Activated naive CD4-positive, alpha-beta T cell (primary cell): Measurements from ENCODE around the gene TK1.
"Not testable (repeated sequence)": the region's sequence is repeated elsewhere in the genome, so short reads cannot be mapped to it uniquely, and the experiment has no call there.

ENCODE experiments used
- DNase-seq, 4 experiments: peaks; one replicate each; lab custom pipeline; 2025; lab: John Stamatoyannopoulos, UW

TK1 gene

DNA sequence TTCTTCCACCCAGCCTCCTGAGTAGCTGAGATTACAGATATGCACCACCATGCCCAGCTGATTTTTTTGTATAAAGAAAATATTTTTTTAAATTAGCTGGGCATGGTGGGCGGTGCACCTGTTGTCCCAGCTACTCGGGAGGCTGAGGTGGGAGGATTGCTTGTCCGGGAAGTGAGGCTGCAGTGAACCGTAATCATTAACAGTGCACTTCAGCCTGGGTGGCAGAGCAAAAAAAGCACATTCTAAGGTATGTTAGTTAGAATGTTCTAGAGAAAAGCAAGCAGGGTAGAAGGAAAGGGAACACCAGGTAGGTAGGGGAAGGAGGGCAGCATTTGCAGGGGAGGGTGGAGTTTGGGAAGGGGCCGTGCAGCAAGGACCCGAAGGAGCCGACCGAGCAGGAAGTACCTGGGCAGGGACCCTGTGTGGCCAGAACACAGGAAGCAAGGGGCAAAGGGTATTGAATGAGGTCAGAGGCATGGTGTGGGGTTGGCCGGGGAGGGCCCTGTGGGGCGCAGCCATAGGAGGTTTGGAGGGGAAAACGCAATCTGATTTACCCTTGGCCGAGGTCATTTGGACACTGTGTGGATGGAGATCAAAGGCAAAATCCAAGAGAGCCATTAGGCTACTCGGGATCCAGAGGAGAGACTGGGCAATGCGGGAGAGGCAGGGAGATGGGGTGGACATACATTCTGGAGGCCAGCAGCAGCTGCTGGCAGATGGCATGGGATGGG, 38.4 kb downstream of the TK1 start:
- no peak for DNase-seq

DNA sequence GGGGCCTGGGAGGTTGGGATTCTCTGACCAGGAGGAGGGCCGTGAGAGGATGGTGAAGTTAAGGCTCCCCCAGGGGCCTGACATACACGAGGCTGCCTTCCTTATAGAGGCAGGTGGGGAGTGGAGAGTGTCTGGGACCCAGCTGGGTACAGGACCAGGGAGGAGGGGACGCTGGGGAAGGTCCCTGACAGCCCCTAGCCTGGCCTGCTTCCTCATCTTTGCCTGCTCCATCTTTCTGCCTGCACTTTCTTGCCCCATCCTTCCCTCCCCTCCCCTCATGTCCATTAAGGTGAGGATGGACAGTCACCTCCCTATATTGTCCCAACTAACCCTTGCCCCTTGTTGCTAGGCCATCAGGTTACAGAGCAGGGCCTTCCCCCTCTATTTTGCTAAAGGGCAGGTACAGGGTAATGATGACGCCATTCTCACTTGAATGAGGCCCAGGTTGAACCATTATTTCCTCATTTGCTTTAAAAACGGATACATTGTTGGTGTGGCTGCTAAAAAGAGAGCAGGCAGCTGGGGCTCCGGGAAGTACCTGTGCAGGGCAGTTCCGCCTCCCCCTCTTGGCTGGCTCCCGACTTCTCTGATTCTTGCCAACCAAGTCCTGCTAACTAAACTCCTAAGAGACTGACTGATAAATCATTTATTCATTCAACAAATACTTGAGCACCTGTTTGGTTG, 39.4 kb downstream of the TK1 start:
- DNase-seq, result no peak

DNA sequence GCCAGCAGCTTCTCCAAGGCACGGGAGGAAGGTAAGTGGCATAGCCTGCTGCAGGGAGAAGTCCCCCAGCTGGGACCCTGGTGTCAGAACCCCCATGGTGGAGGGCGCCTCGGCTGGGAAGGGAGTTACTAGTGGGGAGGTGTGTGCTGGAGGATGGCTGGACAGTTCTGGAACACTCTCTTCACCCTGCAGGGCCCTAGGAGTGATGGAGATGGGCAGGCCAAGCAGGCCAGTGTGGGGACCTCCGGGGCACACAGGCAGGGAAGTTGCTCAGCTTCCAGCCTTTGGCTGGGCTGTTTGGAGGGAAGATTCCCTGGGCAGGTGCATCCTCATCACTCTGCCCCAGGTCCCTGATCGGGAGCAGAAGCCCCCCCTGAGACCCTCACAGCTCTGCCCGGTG, 40.0 kb downstream of the TK1 start:
- no peak for DNase-seq

DNA sequence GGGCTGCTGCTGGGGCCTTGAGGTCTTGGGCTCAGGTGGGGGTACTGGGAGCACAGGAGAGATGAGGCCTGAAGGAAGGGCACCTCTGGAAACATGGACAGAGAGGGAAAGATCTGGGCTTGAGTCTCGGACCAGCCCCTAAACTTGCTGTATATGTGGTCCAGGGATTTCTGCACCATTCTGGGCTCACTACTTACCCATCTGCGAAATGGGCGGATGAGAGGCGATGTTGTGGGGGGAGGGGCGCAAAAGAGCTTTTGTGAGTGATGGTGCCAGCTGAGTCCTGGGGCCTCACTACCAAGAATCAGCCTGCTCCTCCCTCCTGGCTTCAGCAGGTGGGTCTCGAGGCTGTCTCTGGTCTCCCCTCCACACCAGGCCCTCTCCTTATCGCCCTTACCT, 40.4 kb downstream of the TK1 start:
- no peak for DNase-seq

DNA sequence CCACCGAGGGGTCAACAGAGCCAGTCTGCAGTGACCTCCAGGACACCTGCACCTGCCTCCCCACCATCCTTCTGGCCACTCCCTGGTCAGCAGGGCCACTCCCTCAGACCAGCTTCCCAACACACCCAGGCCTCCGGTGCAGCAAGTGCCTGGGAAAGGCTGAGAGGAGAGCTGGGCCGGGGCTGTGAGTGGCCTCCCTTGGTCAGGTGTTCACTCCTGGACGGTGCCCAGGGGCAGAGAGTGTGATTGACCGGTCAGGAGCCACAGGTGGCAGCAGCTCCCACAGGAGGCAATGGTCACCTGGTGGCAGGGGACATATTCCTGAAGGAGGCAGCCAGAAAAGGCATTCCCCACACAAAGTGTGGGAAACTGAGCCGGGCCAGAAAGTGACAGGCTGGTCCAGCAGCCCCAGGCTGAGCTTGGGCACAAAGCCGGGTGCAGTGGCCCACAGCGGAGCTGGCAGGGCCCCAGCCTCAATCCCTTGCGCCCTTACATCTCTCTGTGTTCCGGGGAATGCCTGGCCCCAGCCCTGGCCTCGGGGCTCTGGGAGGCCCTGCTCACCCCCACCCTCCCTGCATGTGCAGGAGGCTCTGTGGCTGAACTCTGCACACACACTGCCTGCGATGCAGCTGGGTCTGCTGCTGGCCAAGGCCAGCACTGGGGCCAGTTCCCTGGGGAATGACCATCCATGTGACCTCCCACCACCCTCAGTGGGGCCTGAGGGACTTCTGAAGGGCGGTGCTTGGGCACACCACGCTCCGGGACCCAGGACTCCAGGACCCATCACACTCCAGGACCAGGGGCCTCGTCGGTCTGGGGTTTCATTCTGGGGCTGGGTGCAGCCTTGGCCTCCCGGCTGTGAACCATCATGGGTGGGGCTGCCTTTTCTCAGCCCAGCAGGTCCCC, 41.9 kb downstream of the TK1 start:
- no peak for DNase-seq

DNA sequence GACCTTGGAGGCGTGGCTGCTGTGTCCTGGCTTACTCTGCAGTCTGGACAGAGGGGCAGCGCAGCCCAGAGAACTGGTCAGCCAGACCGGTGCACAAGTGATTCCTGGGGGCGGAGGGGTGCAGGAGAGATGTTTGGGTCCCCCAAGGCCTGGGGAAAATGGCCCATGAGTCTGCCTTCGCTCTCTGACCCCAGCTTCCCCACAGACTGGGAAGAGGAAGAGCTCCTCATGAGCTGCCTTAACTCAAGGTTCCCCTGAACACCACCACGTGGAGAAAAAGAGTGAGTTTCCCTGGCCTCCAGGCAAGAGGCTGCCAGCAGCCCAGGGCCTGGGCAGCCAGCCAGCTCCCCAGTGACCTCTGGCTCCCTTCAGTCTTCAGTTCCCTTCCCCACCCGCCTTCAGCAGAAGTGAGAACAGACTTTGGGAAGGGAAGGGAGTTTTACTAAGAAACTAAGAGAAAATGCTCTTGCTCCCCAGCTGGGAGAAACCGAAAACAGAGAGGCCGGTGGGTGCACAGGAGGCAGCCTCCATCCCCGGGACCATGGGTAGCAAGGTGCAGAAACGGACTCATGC, 42.6 kb downstream of the TK1 start:
- DNase-seq, result no peak

DNA sequence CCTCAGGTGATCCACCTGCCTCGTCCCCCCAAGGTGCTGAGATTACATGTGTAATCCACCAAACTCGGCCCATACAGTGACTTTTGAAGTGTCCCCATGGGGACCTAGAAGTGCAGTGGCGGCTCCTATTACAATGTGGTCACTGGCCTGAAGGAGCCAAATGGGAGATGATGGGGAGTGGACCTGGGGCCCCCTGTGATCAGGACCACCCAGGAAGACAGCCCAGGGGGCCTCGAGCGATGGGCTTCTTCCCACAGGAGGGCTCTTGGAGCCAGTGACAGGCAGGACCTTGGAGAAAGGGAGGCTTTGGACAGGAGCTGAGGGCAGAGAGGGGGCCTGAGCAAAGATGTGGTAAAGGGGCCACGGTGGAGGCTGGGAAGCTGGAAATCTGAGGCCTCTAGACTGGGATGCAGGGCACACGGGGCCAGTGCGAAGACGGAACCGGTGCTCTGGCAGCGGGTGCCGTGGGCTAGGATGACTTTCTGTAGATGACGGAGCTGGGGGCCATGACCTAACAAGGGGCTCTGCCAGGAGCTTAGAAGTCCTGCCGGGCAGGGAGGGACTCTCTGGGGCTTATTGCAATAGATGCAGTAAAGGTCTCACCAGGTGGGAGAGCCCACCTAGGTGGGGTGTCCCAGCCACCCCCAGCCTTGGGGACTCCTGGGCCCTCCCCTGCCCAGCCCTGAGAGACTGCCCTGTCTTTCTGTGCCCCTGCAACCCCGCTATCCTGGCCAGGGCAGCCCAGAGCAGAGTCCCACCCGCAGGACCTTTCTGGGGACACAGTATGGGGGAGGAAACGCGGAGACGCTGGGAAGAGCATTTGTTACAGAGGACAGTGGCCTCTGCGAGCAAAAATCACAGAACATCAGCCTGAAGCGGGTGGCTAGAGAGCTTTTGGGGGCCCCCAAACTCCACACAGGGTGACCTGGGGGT, 43.4 kb downstream of the TK1 start:
- no peak for DNase-seq

DNA sequence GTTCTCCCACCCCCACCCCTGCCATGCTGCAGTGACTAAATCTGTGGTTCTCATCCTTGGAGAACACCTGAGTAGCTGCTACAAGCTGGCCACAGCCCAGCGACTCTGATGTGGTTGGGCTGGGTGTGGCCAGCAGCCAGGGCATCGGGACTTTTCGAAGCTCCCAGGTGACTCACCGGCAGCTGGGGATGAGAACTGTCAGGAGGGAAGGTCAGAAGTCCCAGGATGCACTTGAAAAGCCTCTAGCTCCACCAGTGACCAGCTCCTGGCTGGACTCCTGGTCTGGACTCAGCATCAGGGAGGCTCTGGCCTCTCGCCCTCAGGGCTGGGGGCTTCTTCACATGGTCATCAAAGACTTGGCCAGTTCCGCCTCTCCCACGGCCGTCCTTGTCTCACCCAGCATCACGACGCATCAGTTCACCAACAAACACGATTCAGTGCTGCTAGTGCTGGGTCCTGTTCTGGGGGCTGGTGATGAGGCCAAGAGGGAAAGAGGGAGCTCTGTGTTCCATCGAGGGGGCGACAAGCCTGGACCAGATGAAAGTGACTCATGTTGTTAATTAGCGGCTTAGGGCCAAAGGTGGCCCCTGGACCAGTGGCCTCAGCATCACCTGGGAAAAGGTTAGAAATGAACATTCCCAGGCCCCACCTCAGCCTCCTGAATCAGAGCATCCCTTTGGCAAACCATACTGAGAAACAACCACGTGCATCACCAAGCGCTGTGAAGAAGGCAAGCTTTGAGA, 44.6 kb downstream of the TK1 start:
- no peak for DNase-seq

DNA sequence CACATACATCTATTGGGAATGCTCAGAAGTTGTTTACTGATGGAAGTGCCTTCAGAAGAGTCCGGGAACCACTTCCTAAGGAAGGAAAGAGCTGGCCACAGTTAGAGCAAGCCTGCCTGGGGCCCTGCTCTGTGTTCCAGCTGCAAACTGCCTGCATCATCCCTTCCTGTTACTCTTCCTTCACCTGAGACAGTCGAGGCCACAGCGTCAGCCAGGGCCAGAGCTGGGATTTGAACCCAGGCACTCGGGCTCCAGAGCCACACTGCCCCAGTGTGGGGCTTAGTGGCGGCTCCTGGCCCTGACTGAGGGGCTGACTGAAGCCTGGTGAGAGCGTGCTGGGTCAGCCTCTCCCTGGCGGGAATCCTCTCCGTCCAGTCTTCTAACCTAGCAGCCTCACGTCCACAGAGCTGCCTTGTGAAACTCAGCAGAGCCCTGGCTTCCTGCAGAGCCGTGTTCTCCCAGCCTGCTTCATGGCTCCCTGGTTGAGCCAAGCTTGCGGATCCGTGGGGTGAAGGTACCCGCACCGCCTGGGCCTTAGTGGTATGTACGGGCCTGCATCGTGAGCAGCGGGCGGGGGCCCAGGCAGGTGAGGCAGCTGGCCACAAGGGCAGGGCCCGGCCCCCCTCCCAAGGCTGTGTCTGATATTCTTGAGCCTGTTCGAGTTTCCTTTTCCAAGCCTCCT, 45.3 kb downstream of the TK1 start:
- DNase-seq, result no peak

DNA sequence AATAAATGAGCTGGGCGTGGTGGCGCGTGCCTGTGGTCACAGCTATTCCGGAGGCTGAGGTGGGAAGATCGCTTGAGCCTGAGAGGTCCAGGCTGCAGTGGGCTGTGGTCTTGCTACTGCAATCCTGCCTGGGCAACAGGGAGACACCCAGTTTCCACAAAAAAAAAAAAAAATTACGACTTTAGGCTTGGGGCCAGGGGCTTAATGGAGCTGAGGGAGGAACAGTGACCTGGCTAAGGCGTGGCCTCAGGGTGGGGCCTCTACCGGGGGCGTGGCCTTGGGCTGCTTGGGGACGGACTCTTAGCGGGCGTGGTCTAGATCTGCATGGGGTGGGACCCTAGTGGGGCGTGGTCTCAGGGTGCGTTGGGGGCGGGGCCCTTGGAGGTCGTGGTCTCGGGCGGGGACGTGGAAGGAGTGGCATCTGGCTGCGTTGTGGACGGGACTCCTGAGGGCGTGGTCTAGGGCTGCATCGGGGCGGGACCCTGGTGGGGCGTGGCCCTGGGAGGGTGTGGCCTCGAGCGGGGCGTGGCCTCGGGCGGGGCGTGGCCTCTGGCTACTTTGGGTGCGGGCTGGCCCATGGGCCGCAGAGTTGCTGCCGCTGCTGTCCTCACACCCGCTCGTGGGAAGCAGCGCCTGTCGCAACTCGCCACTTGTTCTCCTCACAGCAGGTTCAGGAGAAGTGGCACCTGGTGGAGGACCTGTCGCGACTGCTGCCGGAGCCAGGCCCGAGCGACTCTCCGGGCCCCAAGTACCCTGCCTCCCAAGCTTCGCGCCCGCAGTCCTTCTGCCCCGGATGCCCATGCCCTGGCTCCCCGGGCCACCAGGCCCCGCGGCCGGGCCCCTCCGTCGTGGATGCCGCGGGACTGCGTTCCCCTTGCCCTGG, 46.4 kb downstream of the TK1 start:
- peak; percentile 74 to 87 (median 83) for DNase-seq

DNA sequence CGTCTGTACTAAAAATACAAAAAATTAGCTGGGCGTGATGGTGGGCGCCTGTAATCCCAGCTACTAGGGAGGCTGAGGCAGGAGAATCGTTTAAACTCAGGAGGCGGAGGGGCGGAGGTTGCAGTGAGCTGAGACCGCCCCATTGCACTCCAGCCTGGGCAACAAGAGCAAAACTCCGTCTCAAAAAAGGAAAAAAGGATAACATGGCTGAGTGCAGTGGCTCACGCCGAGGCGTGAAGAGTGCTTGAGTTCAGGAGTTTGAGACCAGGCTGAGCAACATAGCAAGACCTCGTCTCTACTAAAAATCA, 47.0 kb downstream of the TK1 start:
- DNase-seq, result not testable (repeated sequence)

DNA sequence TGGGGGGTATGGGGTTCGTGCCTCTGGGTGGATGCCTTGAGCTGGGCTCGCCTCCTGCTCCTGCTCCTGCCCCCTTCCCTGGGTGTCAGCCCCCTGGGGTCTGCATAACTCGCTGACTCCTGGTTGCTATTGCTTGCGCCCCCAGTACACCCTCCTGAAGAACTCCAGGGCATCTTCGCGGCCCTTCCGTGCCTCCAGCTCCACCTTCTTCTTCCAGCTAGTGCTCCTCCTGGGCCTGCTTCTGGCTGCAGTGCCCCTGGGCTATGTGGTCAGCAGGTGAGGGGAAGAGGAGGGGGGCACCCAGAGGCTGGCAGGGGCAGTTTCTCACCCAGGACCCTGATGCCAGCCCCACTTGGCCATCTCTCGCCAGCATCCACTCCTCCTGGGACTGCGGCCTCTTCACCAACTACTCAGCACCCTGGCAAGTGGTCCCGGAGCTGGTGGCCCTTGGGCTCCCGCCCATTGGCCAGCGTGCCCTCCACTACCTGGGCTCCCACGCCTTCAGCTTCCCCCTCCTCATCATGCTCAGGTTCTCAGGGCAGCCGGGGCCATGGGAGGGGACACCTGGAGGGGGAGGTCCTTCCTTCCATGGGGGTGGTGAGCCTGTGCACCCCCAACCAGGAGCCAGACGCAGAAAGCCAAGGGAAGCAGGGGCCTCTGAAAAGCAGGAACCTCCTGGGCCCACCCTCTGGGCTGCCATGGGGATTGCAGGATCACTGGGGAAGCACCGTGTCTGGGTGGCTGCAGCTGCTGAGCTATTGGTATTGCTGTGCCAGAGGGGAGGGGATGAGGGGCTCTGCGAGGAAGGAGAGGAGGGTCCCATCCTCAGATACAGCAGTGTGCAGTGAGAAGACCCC, 48.4 kb downstream of the TK1 start:
- DNase-seq, result no peak

DNA sequence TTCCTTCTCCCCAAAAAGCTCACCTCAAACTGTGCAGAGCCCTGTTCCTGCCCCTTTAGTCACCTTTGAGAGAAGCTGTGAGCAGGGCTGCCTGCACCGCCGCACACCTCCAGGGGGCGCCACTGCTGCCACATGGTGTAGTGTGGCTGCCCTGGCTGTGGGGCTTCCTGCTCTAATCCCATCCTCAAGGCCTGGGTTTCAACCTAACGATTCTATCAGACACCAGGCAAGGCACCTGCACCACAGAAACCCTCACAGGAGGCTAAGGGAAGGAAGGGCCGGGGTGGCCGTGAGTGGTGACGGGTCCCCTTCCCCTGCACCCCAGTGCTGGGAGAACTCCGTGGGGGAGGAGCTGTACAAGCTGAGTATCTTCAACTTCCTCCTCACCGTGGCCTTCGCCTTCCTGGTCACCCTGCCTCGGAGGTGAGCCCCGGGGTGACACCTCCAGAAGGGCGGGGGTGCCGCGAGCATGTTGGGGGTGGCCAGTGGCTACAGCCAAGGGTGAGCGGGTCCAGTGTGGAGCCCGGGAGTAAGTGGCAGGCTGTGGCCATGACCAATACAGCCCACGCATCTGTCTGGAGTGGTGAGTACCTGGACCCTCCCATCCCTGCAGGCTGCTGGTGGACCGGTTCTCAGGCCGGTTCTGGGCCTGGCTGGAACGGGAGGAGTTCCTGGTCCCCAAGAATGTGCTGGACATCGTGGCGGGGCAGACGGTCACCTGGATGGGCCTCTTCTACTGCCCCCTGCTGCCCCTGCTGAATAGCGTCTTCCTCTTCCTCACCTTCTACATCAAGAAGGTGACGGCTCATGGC, 49.3 kb downstream of the TK1 start:
- DNase-seq, result peak in 2 of 4 experiments; percentile 31 to 54

DNA sequence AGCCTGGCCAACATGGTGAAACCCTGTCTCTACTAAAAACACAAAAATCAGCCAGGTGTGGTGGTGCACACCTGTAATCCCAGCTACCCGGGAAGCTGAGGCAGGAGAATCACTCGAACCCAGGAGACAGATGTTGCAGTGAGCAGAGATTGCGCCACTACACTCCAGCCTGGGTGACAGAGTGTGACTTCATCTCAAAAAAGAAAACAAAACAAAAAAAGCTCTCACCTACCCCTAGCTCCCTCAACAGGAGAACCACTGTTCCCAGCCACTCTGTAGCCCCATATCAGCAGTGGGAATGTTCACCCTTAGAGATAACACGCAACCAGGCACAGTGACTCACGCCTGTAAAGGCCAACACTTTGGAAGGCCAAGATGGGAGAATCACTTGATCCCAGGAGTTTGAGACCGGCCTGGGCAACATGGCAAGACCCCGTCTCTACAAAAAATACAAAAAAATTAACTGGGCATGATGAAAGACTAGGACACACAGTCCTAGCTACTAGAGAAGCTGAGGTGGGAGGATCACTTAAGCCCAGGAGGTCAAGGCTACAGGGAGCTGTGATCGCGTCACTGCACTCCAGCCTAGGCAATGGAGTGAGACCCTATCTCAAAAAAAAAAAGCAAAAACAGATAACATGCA, 50.9 kb downstream of the TK1 start:
- no peak for DNase-seq

DNA sequence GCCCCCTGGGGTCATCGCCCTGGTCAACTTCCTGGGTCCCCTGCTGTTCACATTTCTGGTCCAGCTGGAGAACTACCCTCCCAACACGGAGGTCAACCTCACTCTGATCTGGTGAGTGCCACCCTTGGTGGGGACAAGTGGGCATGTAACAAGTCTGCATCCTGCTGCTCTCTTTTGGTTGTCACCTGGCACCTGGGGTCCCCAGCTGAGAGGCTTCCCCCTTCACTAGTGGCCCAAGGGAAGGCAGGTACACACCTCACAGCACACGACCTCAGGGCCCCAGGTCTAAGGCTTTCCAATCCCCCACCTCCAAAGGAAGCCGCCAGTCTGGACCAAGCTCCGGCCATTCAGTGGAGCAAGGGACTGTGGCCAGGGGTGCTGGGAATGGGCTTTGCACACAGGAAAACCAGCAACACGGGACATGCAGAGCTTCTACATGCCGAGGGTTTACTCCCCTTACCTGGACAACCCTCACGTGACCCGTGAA, 51.9 kb downstream of the TK1 start:
- no peak for DNase-seq
